A549 (cell line): ENCODE measurements around the gene USP15. TPM values are rescaled to one million over a fixed set of nuclear protein-coding genes. Genes with fewer than 3 reads are reported as not detected.
A peak's percentile ranks its signal among the peaks of the same experiment; 100 is the strongest.

ENCODE experiments used
- ATAC-seq, 2 experiments: fragments of 200-7000 bp in 1 of 2; fragments of >200 bp in 1 of 2; cut with Nextera tagmentation in 1 of 2; cut with Tn5 transposase in 1 of 2; 3 replicates each; pipeline versions ENCODE4 v1.8.0 to v1.9.1; 2018 to 2020; ENCODE audit warnings: mild to moderate bottlenecking in 1 of 2, moderate library complexity in 1 of 2
- CTCF ChIA-PET: fragments of 300-600 bp; sonication (Branson Sonifier 250); formaldehyde crosslinking; extraction: SDS; loops from one replicate; lab custom pipeline; 2021; ENCODE audit warnings: antibody characterized with exemption, inconsistent platforms; lab: Yijun Ruan, JAX
- POLR2A ChIA-PET: fragments of 350-600 bp; formaldehyde crosslinking; extraction: SDS; loops from one replicate; lab custom pipeline; 2021; ENCODE audit warnings: antibody characterized with exemption, inconsistent platforms; lab: Yijun Ruan, JAX
- DNase-seq, 2 experiments: peaks; one replicate each; pipeline versions ENCODE4 v3.0.0 to v3.0.0-alpha.2; 2011 to 2016; ENCODE audit warnings: low read depth in 1 of 2, low spot score in 1 of 2
- FAIRE-seq: peaks from 2 replicates; lab custom pipeline; 2011; peaks lifted over from hg19 to GRCh38; lab: Jason Lieb, UNC
- H3K27ac ChIP-seq, 2 experiments: fragments of >200 bp; sonication (Bioruptor Twin); formaldehyde crosslinking; 3 replicates each; pipeline ENCODE4 v1.5.1; 2016 to 2017
- H3K4me1 ChIP-seq: fragments of >200 bp; sonication (Bioruptor Twin); formaldehyde crosslinking; 3 replicates; pipeline ENCODE4 v1.6.1; 2016
- H3K4me2 ChIP-seq: fragments of >200 bp; sonication (Bioruptor Twin); formaldehyde crosslinking; 3 replicates; pipeline ENCODE4 v1.6.1; 2016
- H3K4me3 ChIP-seq: fragments of >200 bp; sonication (Bioruptor Twin); formaldehyde crosslinking; 3 replicates; pipeline ENCODE4 v1.5.1; 2016
- H3K9me3 ChIP-seq: fragments of >200 bp; sonication (Bioruptor Twin); formaldehyde crosslinking; 3 replicates; pipeline ENCODE4 v1.6.1; 2016
- CBX2 ChIP-seq: fragments of 200-600 bp; sonication (generic); IDR thresholded peaks from 2 replicates; pipeline ENCODE4 v1.6.1; 2016; ENCODE audit warnings: low read depth, mild to moderate bottlenecking, borderline replicate concordance
- CBX8 ChIP-seq: fragments of 200-600 bp; sonication (generic); IDR thresholded peaks from 2 replicates; pipeline ENCODE4 v1.6.1; 2016
- CHD2 ChIP-seq: fragments of 150-350 bp; IDR thresholded peaks from 2 replicates; pipeline ENCODE4 v1.6.1; 2014; ENCODE audit warnings: low read length; ENCODE audit not compliant: partially characterized antibody
- CHD4 ChIP-seq: fragments of 200-600 bp; sonication (generic); IDR thresholded peaks from 2 replicates; pipeline ENCODE4 v1.6.1; 2016; ENCODE audit warnings: antibody characterized with exemption, mild to moderate bottlenecking, borderline replicate concordance
- CTCF ChIP-seq: fragments of >200 bp; sonication (Bioruptor Twin); formaldehyde crosslinking; IDR thresholded peaks from 3 replicates; pipeline ENCODE4 v1.5.1; 2016
- EHF ChIP-seq: fragments of 250-450 bp; sonication (Bioruptor Pico); IDR thresholded peaks from 2 replicates; pipeline ENCODE4 v1.5.0; 2020; ENCODE audit warnings: mild to moderate bottlenecking
- EHMT2 ChIP-seq: fragments of 200-600 bp; sonication (generic); IDR thresholded peaks from 2 replicates; pipeline ENCODE4 v1.6.1; 2016; ENCODE audit warnings: antibody characterized with exemption, low read depth, mild to moderate bottlenecking, moderate library complexity
- ESRRA ChIP-seq: fragments of 150-350 bp; IDR thresholded peaks from 2 replicates; pipeline ENCODE4 v1.6.1; 2014; ENCODE audit warnings: mild to moderate bottlenecking, low read length, borderline replicate concordance
- HDAC2 ChIP-seq: fragments of 200-600 bp; sonication (generic); IDR thresholded peaks from 2 replicates; pipeline ENCODE4 v1.6.1; 2016
- HEYL ChIP-seq: fragments of 250-450 bp; sonication (Bioruptor Pico); IDR thresholded peaks from 2 replicates; pipeline ENCODE4 v1.8.0; 2021; ENCODE audit warnings: mild to moderate bottlenecking, moderate library complexity
- HOXA7 ChIP-seq: fragments of 250-450 bp; sonication (Bioruptor Pico); IDR thresholded peaks from 2 replicates; pipeline ENCODE4 v1.5.0; 2020; ENCODE audit warnings: mild to moderate bottlenecking, moderate library complexity
- HOXB13 ChIP-seq: fragments of 250-450 bp; sonication (Bioruptor Pico); IDR thresholded peaks from 2 replicates; pipeline ENCODE4 v1.5.0; 2020; ENCODE audit warnings: low read depth, mild to moderate bottlenecking, moderate library complexity
- HOXB5 ChIP-seq: fragments of 250-450 bp; sonication (Bioruptor Pico); IDR thresholded peaks from 2 replicates; pipeline ENCODE4 v1.5.0; 2020; ENCODE audit warnings: mild to moderate bottlenecking, moderate library complexity
- JUNB ChIP-seq: fragments of >200 bp; sonication (Bioruptor Twin); formaldehyde crosslinking; IDR thresholded peaks from 2 replicates; pipeline ENCODE4 v1.6.1; 2016
- MAFK ChIP-seq: fragments of 450-650 bp; IDR thresholded peaks from 2 replicates; pipeline ENCODE4 v1.6.1; 2014; ENCODE audit not compliant: partially characterized antibody
- MAX ChIP-seq: IDR thresholded peaks from 2 replicates; pipeline ENCODE4 v1.6.1; 2012
- MYC ChIP-seq: IDR thresholded peaks from 2 replicates; pipeline ENCODE4 v1.6.1; 2012; ENCODE audit warnings: mild to moderate bottlenecking, inconsistent platforms, low read length, improper control_type of control experiment, borderline replicate concordance
- PHF8 ChIP-seq: fragments of 200-600 bp; sonication (generic); IDR thresholded peaks from 2 replicates; pipeline ENCODE4 v1.6.1; 2016; ENCODE audit warnings: low read depth, mild to moderate bottlenecking, antibody characterized with exemption, moderate library complexity, borderline replicate concordance
- POLR2A ChIP-seq: IDR thresholded peaks from 2 replicates; pipeline ENCODE4 v1.6.1; 2012; ENCODE audit warnings: mild to moderate bottlenecking, low read length
- POLR2AphosphoS2 ChIP-seq: conservative IDR thresholded peaks from 2 replicates; pipeline ENCODE4 v1.6.1; 2012; ENCODE audit warnings: low read length, improper control_type of control experiment, inconsistent platforms
- RAD21 ChIP-seq, 2 experiments: fragments of >200 bp in 1 of 2; sonication (Bioruptor Twin) in 1 of 2; formaldehyde crosslinking in 1 of 2; IDR thresholded peaks in 1 of 2; conservative IDR thresholded peaks in 1 of 2; 2 replicates in 1 of 2; 3 replicates in 1 of 2; pipeline ENCODE4 v1.6.1; 2012 to 2018; ENCODE audit warnings: inconsistent platforms in 1 of 2
- RCOR1 ChIP-seq: fragments of 150-350 bp; IDR thresholded peaks from 2 replicates; pipeline ENCODE4 v1.6.1; 2014; ENCODE audit warnings: antibody characterized with exemption, low read length, low read depth
- SMC3 ChIP-seq: fragments of >200 bp; sonication (Bioruptor Twin); formaldehyde crosslinking; IDR thresholded peaks from 3 replicates; pipeline ENCODE4 v1.6.1; 2018; ENCODE audit warnings: inconsistent platforms
- TP53 ChIP-seq: fragments of 250-450 bp; sonication (Bioruptor Pico); IDR thresholded peaks from 2 replicates; pipeline ENCODE4 v1.5.0; 2021; ENCODE audit warnings: mild to moderate bottlenecking, moderate library complexity
- ZC3H11A ChIP-seq: fragments of 450-650 bp; IDR thresholded peaks from 2 replicates; pipeline ENCODE4 v1.6.1; 2014; ENCODE audit warnings: antibody characterized with exemption, mild to moderate bottlenecking
- ZFP36 ChIP-seq: fragments of 450-650 bp; IDR thresholded peaks from 2 replicates; pipeline ENCODE4 v1.6.1; 2014; ENCODE audit warnings: borderline replicate concordance; ENCODE audit not compliant: partially characterized antibody
- ZSCAN20 ChIP-seq: fragments of 250-450 bp; sonication (Bioruptor Pico); IDR thresholded peaks from 2 replicates; pipeline ENCODE4 v1.8.0; 2022; ENCODE audit warnings: mild to moderate bottlenecking, moderate library complexity
- WGBS: methylation state at CpG from one replicate; pipeline ENCODE4 v1.1.6; 2017; ENCODE audit errors: missing lambda C conversion rate; 5-methylcytosine and 5-hydroxymethylcytosine counted together
- polyA plus RNA-seq, 4 experiments: library from polyadenylated mRNA; depleted of rRNA in 3 of 4; stranded (reverse); fragments of >200 nt; fragmentation: RNase III in 1 of 4; extraction: RNeasy Plus Mini Kit Qiagen cat#74134 plus additional on column Dnase treatment in 1 of 4; gene quantifications; 2 replicates in 3 of 4; 3 replicates in 1 of 4; pipeline ENCODE4 v1.2.3, GENCODE V29; 2011 to 2017
- TF ChIP-seq, protein P1 (sequence below): fragments of >200 bp; sonication (Bioruptor Twin); formaldehyde crosslinking; IDR thresholded peaks from 2 replicates; pipeline ENCODE4 v1.6.1; 2016
- TF ChIP-seq, protein P2 (sequence below): fragments of 450-650 bp; IDR thresholded peaks from 2 replicates; pipeline ENCODE4 v1.6.1; 2014; ENCODE audit warnings: antibody characterized with exemption

USP15 gene
- polyA plus RNA-seq, 2 of the 4 experiments (the other 2 are of a cell fraction), result 30.4 to 67.6 TPM

DNA sequence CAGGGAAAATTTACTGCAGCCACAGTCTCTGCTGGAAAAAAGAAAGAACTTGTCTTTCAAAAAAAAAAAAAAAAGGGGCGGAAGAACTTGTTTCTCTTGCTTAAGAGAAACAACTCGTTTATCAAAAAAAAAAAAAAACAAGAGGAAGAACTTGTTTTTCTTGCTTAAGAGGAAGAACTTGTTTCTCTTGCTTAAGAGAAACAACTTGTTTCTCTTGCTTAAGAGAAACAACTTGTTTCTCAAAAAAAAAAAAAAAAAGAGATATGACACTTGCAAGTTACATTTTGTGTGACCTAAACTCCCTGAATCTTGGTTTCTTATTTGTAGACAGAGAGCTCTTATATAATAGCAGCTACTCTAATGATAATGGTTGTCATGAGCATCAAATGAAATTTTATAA lies 44.7 kb upstream of the USP15 start (continued):
- no peak for TF ChIP-seq POLR2AphosphoS2

DNA sequence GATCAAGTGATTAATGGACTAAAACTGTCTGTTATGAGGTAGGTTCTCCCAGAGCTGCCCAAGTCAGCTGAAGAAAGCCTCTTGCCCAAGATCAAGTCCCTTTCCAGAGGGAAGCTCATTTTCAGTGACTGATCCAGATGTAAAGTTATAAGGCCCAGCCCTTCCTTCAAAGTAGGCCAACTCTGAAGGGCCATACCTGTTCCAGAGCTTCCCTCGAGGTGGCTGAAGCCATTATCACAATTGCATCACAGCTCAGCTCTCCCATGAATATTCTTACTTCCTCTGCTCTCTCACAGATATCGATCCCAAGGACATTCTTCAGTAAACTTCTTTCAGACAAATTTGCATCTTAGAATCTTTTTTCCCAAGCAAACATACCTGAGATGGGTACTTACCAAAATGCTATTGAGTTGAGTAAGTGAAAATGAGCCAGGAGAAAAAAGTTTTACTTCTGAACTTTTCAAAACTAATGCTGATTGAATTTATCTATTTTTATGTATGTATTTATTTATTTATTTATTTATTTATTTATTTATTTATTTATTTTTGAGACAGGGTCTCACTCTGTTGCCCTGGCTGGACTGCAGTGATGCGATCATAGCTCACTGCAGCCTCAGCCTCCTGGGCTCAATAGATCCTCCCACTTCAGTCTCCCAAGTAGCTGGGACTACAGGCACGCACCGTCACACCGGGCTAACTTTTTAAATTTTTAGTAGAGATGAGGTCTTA lies 42.6 kb upstream of the USP15 start:
- 69% methylated on average over 6 of the region's 6 CpGs for WGBS
- no peaks in the 10 kb centered on the region for H3K4me1 ChIP-seq
- FAIRE-seq (no peak), DNase-seq (no peak), ATAC-seq (no peak)
- H3K4me2 ChIP-seq, result no peak overlapping the region
- TF ChIP-seq CBX2, result no peak
- peak; percentile 78 for TF ChIP-seq ZC3H11A
- H3K27ac ChIP-seq, result no peak overlapping the region
- POLR2A ChIA-PET, result no interaction called here
- no peaks in the 10 kb centered on the region for H3K9me3 ChIP-seq
- CTCF ChIA-PET, result no interaction called here
- no peak overlapping the region for H3K4me3 ChIP-seq

DNA sequence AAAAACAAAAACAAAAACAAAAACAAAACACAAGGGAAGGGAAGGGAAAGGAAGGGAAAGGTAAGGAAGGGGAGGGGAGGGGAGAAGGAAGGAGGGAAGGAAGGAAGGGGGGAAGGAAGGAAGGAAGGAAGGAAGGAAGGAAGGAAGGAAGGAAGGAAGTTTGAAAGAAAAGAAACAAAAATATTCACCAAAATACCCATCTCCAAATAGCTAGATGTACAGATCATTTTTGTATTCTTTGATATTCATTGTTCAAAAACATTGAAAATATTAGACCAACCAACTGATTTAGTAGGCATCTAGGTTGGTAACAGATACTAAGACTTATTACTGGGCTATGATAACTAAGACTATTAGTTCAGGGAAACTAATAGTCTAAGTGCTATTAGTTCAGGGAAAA lies 39.1 kb upstream of the USP15 start:
- POLR2A ChIA-PET, result no interaction called here
- Histone ChIP-seq H3K9me3 (no peaks in the 10 kb centered on the region), H3K4me1 (no peaks in the 10 kb centered on the region), H3K4me3 (no peak overlapping the region), H3K4me2 (no peak overlapping the region), H3K27ac (no peak overlapping the region)
- FAIRE-seq (no peak), DNase-seq (no peak), ATAC-seq (no peak)
- CTCF ChIA-PET, result no interaction called here
- TF ChIP-seq EHMT2 (no peak), HDAC2 (no peak), JUNB (no peak), SMC3 (no peak), POLR2A (no peak), CTCF (no peak), HOXB13 (CRISPR knock-in tag) (no peak), HOXB5 (CRISPR knock-in tag) (no peak), CHD2 (no peak)

GRCh38 chr12:62224601-62225000 lies 35.6 kb upstream of the USP15 start:
- no peak for DNase-seq
- CTCF ChIA-PET, result interaction anchor here (0.8 kb wide), 1 partner anchor 12 kb away, joined by 3 read pairs; no protein-coding TSS in a partner anchor
- no peak overlapping the region for H3K27ac ChIP-seq

GRCh38 chr12:62227091-62227490 lies 33.1 kb upstream of the USP15 start:
- 0 out of 6 replicates have a peak, but pooled peaks of 1 of the 2 experiments have one; percentile 47 for ATAC-seq
- POLR2A ChIA-PET, result no interaction called here
- no peak for DNase-seq
- H3K27ac ChIP-seq, result no peak overlapping the region
- no peak for FAIRE-seq
- CTCF ChIA-PET, result interaction anchor here (0.7 to 1.2 kb wide), 2 partner anchors 33 to 46 kb away, joined by 3 to 5 read pairs; no protein-coding TSS in a partner anchor
- no peak overlapping the region for H3K4me2 ChIP-seq
- WGBS, result 1% methylated on average over 2 of the region's 2 CpGs
- no peaks in the 10 kb centered on the region for H3K4me1 ChIP-seq
- no peak overlapping the region for H3K4me3 ChIP-seq
- no peaks in the 10 kb centered on the region for H3K9me3 ChIP-seq
- no peak for TF ChIP-seq HOXA7 (CRISPR knock-in tag)
- no peak for TF ChIP-seq MAFK
- TF ChIP-seq EHMT2, result no peak
- no peak for TF ChIP-seq ZFP36
- no peak for TF ChIP-seq MAX
- no peak for TF ChIP-seq POLR2AphosphoS2
- TF ChIP-seq PHF8, result no peak
- no peak for TF ChIP-seq EHF (CRISPR knock-in tag)
- no peak for TF ChIP-seq RAD21 (conservative IDR thresholded peaks at IDR 0.05 in 1 of 2, IDR thresholded peaks at IDR 0.05 in 1 of 2)
- TF ChIP-seq SMC3, result no peak
- TF ChIP-seq, protein P1, sequence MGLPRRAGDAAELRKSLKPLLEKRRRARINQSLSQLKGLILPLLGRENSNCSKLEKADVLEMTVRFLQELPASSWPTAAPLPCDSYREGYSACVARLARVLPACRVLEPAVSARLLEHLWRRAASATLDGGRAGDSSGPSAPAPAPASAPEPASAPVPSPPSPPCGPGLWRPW, result no peak
- TF ChIP-seq ZC3H11A, result no peak
- TF ChIP-seq, protein P2, sequence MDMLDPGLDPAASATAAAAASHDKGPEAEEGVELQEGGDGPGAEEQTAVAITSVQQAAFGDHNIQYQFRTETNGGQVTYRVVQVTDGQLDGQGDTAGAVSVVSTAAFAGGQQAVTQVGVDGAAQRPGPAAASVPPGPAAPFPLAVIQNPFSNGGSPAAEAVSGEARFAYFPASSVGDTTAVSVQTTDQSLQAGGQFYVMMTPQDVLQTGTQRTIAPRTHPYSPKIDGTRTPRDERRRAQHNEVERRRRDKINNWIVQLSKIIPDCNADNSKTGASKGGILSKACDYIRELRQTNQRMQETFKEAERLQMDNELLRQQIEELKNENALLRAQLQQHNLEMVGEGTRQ, result no peak
- no peak for TF ChIP-seq ZSCAN20
- TF ChIP-seq RCOR1, result no peak
- no peak for TF ChIP-seq MYC
- TF ChIP-seq HEYL (CRISPR knock-in tag), result no peak

More at GRCh38 chr12:62224601-62225000, 35.6 kb upstream of the USP15 start:
- Histone ChIP-seq H3K4me3 (no peak overlapping the region), H3K9me3 (no peaks in the 10 kb centered on the region), H3K4me2 (no peak overlapping the region), H3K4me1 (no peaks in the 10 kb centered on the region)
- TF ChIP-seq ZSCAN20, result no peak
- TF ChIP-seq ZFP36, result no peak
- no peak for TF ChIP-seq TP53 (CRISPR knock-in tag)
- no peak for TF ChIP-seq CHD4
- TF ChIP-seq POLR2AphosphoS2, result no peak
- no peak for TF ChIP-seq EHF (CRISPR knock-in tag)
- TF ChIP-seq ESRRA, result no peak
- no peak for TF ChIP-seq CBX8
- 61% methylated on average over 3 of the region's 3 CpGs for WGBS
- ATAC-seq (no peak), FAIRE-seq (no peak)
- POLR2A ChIA-PET, result no interaction called here
